HG03175 (cell line): ENCODE measurements around the gene LOC128125822.
"Not testable (repeated sequence)": the region's sequence is repeated elsewhere in the genome, so short reads cannot be mapped to it uniquely, and the experiment has no call there.

Experiments used
- ATAC-seq: cut with Tn5 transposase; IDR thresholded peaks from one replicate; pipeline ENCODE4 v1.9.1; 2021; ENCODE audit warnings: mild to moderate bottlenecking, moderate library complexity; ENCODE audit not compliant: unreplicated experiment

Gene LOC128125822

DNA sequence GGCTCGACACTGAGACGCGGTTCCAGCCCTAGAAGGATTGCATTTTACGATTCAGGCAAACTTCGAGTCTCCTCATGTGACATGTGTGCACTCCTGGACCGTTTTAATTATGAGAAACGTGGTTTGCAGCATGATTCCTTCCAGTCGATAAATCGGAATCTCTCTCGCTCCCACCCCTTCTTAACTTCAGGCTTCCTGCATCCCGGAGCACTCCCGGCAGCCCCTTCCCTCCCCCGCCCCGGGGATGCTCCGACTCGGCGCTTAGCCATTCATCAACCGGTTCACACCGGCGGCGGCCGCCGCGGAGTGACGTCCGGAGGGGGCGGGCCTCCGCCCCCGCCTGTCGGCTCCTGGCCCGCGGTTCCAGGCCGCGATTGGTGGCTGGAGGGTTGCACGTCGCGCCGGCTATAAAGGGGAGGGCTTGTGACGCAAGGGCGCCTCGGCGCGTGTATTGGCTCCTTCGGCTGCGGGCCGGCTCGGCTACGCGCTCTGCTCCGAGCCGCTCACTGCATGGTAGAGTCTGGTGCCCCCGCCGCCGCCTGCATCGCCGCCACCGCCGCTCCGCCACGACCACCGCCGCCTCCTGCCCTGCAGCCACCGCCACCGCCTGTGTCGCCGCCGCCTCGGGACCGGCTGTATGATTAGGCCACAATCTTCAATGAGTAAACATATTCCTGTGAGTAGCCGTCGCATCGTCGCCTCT is at the start of gene LOC128125822, which contains the start of gene PTP4A1:
Gene LOC128125822 (plus strand): TSS at position 437 of the 703 bp plus-strand sequence.
Gene PTP4A1 (plus strand): TSS at position 437 of the 703 bp plus-strand sequence. CDS start 4,401 bp downstream, outside the sequence.
- peak; percentile 89 for ATAC-seq

DNA sequence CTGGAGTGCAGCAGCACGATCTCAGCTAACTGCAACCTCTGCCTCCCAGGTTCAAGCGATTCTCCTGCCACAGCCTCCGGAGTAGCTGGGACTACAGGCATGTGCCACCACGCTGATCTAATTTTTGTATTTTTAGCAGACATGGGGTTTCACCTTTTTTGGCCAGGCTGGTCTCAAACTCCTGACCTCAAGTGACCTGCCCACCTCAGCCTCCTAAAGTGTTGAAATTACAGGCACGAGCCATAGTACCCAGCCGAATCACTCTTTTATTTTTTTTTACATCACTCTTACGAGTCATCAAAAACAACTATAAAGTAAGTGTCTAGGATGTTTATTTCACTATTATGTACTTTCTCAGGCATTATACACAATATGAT is 49.4 kb upstream of the LOC128125822 start:
- ATAC-seq = not testable (repeated sequence)

DNA sequence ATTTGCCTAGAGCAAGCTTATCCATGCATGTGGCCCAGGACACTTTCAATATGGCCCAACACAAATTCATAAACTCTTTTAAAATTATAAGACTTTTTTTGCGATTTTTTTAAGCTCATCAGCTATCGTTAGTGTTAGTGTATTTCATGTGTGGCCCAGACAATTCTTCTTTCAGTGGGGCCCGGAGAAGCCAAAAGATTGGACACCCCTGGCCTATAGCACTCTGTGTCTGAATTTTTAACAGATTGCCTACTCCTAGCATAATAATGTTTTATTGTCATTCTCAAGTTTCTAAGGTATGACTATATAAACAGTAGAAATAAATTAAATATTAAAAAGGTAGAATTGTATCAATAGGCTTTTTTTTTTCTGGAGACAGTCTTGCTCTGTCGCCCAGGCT is 48.6 kb upstream of the LOC128125822 start:
- no peak for ATAC-seq

- ATAC-seq = peak; percentile 59
These were observed 46.9 kb upstream of the LOC128125822 start for GRCh38 chr6:63525186-63525878.

DNA sequence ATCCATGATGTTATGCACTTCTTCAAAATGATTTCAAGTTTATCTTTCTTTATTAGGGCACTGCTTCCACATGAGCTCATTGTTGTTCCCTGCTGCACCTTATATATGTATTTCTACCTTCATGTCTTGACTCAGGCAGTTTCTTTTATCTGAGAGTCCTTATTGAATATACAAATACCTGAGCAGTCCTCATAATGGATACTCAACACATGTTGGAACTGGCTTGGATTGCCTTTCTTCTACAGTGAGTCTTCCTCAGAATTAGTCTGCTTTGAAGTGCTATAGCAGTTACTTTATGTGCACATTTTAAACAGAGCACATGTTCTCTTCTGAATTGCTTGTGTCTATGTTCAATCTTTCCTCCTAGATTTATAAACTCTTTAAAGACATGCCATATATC is 45.3 kb upstream of the LOC128125822 start:
- no peak for ATAC-seq

DNA sequence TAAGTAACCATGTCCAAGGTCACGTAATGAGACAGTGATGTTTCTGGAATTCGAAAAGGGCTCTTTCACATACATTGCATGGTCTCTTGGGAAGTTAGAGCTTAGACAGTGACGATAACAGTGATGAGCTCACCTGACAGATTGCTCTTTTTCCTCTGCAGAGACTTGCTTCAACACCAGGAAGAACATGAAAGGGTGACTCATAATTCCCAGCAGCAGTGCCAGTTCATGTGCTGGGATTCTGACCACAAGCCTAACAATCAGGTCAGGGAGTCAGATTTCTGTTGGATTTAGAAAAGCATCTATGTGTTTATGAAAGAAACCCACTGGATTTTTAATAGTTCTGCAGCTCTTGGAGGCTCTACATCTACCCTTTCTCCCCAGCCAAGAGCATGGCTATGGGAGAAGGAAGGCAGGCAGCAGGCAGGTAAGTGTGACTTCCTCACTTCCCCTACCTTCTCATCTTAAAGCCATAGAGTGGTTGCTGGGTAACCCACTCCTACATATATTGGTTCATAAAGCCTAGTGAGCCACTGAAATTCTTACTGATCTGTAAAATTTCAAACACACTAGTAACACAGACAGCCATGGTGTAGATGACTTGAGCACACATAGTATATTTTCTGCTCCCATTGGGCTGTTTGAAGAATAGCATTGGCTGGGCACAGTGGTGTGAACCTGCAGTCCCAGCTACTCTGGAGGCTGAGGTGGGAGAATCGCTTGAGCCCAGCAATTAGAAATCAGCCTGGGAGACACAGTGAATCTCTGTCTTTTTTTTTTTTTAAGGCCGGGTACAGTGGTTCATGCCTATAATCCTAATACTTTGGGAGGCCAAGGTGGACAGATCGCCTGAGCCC is 44.4 kb upstream of the LOC128125822 start:
- peak; percentile 44 for ATAC-seq

- no peak for ATAC-seq
These were observed 42.8 kb upstream of the LOC128125822 start for GRCh38 chr6:63529498-63529897.

GRCh38 chr6:63530182-63530581 is 42.1 kb upstream of the LOC128125822 start:
- ATAC-seq = no peak

GRCh38 chr6:63530991-63531390 is 41.3 kb upstream of the LOC128125822 start:
- ATAC-seq = no peak

GRCh38 chr6:63533026-63533425 is 39.3 kb upstream of the LOC128125822 start:
- no peak for ATAC-seq

DNA sequence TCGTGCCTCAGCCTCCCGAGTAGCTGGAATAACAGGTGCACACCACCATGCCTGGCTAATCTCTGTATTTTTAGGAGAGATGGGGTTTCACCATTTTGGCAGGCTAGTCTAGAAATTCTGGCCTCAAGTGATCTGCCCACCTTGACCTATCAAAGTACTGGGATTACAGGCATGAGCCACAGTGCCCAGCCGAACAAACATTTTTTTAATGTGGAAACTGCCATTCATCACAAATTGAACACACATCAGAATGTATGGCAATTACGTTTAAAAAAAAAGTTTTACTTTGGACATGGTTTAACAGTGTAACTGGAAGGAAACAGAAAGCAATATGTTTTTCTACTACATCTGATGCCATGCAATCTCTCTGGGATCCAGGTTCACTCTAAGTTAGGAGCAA is 38.3 kb upstream of the LOC128125822 start:
- no peak for ATAC-seq

GRCh38 chr6:63537201-63537958 is 34.9 kb upstream of the LOC128125822 start:
- ATAC-seq = peak; percentile 74

- no peak for ATAC-seq
These were observed 34.4 kb upstream of the LOC128125822 start for GRCh38 chr6:63537959-63538300.

DNA sequence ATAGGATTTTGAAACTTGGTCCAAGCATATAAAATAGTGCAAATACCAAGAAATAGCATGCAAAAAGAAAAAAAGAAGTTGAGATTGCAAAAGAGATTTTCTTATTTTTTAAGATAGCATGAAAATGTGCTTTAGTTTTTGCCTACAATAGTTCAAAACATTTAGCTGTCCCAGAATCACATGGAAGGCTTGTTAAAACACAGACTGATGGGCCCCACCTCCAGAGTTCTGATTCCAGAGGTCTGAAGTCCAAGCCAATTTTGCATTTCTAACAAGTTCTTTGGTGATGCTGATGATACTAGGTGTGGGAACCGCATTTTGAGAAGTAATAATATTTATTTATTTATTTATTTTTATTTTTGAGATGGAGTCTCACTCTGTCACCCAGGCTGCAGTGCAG is 33.7 kb upstream of the LOC128125822 start:
- no peak for ATAC-seq

DNA sequence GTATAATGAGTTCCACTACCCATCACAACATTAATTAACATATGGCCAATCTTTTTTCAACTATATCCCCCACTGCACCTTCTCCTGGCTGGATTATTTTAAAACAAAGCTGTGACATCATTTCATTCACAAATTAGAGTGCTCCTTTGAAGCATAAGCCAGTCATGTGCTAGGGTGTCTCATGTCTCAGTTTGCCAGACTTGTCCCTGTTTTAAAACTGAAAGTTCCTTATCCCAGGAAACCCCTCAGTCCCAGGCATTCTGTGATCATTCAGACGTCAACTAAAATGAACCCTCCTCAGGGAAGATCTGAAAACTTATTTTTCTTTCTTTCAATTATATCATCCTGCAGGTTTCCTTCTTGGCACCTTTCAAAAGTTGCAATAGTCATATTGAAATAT is 29.3 kb upstream of the LOC128125822 start:
- ATAC-seq = no peak

DNA sequence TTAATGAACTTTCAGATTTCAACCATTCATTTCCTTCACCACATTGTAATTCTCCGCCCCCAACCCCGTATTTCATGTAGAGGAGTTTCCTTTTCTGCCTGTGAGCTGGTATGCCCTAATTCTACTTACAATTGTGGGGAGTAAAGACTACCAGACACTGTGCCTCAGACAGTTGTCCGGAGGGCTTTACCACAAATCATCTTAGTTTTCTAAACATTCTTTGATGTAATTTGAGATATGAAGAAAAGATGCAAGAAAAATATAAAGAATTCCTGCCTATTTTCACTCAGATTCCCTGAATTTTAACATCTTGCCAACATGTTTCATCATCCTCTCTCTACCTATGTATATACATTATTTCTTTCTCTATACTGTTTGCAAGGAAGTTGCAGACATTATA is 28.3 kb upstream of the LOC128125822 start:
- ATAC-seq = no peak

GRCh38 chr6:63546236-63546635 is 26.0 kb upstream of the LOC128125822 start:
- ATAC-seq = no peak

- ATAC-seq = no peak
These were observed 25.6 kb upstream of the LOC128125822 start for GRCh38 chr6:63546697-63547096.

DNA sequence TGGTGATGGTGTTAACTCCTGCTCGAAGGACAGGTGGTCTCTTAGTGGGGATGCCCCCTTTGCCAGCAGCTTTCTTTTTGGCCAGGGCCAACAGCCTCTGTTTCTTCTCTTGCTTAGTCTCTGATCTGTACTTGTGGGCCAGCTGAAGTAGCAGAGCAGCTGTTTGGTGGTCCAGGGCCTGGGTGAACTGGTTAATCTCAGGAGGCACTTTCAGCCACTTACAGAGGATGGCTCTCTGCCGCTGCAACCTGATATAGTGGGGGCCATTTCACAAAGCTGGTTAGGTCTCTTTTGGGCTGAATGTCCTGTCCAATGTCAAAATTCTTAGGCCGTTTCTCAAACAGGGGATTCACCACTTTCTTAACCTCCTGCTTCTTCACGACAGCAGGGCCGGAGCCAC is 23.2 kb upstream of the LOC128125822 start:
- ATAC-seq = no peak

- ATAC-seq = peak; percentile 99
These were observed 19.1 kb upstream of the LOC128125822 start for GRCh38 chr6:63553208-63553607.

DNA sequence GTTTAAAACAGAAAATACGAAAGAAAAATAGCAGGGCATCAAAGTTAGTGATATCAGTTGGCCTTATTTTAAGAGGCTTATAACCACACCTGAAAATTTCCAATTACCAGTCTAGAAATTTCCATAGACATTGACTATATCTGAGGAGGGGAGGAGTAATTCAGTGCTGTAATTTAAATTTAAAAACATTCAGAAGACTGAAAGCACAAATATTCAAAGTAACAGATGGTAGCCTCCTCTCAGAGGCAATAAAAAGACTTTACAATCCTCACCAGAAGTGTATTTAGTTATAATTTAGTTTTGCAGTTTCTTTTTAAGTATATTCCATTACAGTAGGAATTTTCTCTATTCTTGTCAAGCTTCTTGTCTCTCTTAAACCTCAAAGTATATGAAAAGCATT is 18.4 kb upstream of the LOC128125822 start:
- no peak for ATAC-seq
